ENCODE measurements around the gene SYNM.
"Not testable (repeated sequence)": the region's sequence is repeated elsewhere in the genome, so short reads cannot be mapped to it uniquely, and the experiment has no call there.

SYNM gene

DNA sequence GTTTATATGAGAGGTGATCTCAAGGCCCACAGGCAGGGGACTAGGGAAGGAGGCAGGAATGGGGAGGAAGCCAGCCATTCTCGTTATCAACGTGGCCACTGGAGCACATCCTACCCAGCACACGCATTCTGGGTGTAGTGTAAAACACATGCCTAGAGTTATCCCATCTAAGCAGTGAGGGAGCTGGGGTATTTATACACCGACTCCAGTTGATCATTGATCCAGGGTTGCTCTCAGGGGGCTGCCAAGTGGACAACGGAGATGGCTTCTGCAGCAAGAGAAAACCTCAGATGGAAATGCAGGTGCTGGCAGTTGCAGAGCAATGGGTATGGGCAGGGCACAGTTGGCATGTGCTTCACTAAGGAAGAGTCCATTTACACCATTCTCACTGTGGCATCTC is 30.4 kb upstream of the SYNM start:
- Mint-ChIP-seq H3K27ac (no peak overlapping the region), H3K9me3 (no peaks in the 10 kb centered on the region), H3K4me1 (peaks cover 8% of the 10 kb centered on the region), H3K27me3 (no peaks in the 10 kb centered on the region), H3K4me3 (no peak overlapping the region)
- ATAC-seq (no peak), DNase-seq (no peak)

DNA sequence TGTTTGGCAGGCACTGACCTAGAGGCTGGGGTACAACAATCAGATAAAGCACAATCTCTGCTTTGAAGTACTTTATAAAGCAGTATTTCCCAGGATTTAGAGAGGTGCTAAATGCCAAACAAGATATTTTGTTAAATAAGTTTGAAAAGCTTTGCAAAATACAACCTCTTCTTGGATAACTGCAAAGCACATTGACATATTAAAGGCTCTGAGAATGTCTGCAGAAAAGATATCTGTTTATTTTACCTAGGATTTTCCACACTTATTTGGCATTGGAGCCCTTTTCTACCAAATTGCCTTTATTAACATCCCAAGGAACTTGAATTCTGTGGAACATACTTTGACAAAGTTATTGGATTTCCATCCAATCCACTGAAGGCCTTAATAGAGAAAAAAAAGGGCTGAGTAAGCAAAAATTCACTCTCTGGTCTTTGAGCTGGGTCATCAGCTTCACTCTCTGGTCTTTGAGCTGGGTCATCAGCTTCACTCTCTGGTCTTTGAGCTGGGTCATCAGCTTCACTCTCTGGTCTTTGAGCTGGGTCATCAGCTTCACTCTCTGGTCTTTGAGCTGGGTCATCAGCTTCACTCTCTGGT is 29.7 kb upstream of the SYNM start:
- H3K9me3 Mint-ChIP-seq, ATAC-seq, H3K27ac Mint-ChIP-seq, H3K27me3 Mint-ChIP-seq, H3K4me1 Mint-ChIP-seq, DNase-seq, H3K4me3 Mint-ChIP-seq: not testable (repeated sequence)

DNA sequence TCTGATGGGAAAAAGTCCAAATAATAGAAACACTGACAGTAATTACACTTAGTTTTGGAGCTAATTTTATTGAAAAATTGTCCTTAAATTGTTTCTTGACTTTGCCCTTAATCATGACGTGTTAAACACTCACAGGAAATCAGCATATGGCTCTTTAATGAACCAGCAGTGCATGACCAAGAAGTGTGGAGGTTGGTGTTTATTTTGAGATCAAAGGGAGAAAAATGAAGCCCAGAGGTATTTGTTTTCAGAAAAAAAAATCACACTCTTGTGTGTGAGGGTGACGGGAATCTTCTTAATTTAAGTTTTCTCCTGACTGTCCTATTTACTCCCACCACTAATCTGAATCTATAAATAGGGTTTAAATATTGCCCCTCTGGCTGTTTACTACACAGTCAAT is 28.8 kb upstream of the SYNM start:
- H3K4me1 Mint-ChIP-seq, result peaks cover 8% of the 10 kb centered on the region
- DNase-seq (no peak), ATAC-seq (peak; percentile 20)
- H3K27me3 Mint-ChIP-seq, result peaks cover 5% of the 10 kb centered on the region
- H3K9me3 Mint-ChIP-seq, result no peaks in the 10 kb centered on the region
- H3K4me3 Mint-ChIP-seq, result peak overlapping the region; percentile 74 to 86
- no peak overlapping the region for H3K27ac Mint-ChIP-seq

DNA sequence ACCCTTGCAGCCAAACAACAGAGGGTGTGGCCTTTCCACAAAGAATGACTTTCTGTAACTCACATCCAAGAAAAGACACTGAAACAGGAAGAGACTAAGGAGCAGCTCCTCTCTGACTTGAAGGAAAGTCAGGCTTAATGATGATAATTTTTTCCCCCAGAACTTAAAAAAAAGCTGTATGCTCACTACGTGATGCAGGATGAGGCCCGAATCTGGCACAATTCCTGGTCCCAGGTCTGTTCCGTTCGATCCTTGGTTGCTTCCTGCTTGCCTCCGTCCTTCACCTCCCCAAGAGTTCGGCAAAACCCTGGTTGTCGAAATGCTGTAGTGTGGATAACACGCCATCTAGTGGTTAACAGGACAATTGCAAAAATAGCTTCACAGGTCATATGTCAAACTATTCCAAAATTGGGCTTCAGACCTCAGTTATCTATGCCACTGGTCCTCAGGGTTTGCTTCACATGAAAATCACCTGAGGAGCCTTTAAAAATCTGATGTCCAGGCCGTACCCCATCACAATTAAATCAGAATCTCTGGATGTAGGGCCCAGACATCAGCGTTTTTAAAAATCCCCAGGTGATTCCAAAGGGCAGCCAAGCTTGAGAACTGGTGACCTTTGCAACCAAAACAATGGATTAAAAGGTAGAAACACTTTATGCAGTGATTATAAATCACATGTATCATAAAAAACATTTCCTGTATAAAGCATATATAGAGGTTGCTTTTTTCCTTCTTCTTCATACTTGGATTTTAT is 28.1 kb upstream of the SYNM start:
- Mint-ChIP-seq H3K27ac (peak overlapping the region in 1 of 2 donors; percentile 93), H3K27me3 (peaks cover 11% of the 10 kb centered on the region)
- peak; percentile 47 to 49 for DNase-seq

DNA sequence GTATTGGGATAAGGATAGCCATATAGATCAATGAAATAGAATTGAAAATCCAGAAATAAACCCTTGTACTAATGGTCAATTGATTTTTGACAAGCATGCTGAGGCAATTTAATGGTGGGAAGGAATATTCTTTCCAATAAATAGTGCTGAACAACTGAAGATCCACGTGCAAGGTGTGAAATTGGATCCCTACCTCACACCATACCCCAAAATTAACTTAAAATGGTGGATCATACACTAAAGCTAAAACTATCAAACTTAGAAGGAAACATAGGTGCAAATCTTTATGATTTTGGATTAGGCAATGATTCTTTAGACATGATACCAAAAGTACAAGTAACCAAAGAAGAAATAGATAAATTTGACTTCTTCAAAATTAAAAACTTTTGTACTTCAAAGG is 22.1 kb upstream of the SYNM start:
- Mint-ChIP-seq H3K27ac (no peak overlapping the region), H3K9me3 (no peaks in the 10 kb centered on the region), H3K27me3 (peaks cover 16% of the 10 kb centered on the region), H3K4me3 (no peak overlapping the region), H3K4me1 (no peaks in the 10 kb centered on the region)
- ATAC-seq (no peak), DNase-seq (no peak)

More for the DNA sequence above, 28.1 kb upstream of the SYNM start:
- H3K4me3 Mint-ChIP-seq, result peak overlapping the region; percentile 74 to 86
- no peaks in the 10 kb centered on the region for H3K9me3 Mint-ChIP-seq
- peak; percentile 77 for ATAC-seq
- H3K4me1 Mint-ChIP-seq, result peaks cover 8% of the 10 kb centered on the region

DNA sequence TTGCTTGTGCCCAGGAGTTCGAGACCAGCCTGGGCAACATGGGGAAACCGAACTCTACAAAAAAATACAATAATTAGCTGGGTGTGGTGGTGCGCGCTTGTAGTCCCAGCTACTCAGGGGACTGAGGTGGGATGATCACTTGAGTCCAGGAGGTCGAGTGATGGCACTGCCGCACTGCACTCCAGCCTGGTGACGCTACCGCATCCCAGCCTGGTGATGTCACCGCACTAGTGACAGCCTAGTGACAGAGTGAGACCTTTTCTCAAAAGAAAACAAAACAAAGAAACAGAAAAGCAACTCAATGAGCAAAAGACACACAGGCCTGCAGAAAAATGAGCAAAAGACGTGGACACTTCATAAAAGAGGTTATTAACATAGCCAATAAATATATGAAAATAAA is 19.9 kb upstream of the SYNM start:
- Mint-ChIP-seq H3K27ac (no peak overlapping the region), H3K27me3 (peaks cover 16% of the 10 kb centered on the region), H3K4me3 (no peak overlapping the region), H3K4me1 (peaks cover 2% of the 10 kb centered on the region), H3K9me3 (no peaks in the 10 kb centered on the region)
- ATAC-seq (no peak), DNase-seq (no peak)

DNA sequence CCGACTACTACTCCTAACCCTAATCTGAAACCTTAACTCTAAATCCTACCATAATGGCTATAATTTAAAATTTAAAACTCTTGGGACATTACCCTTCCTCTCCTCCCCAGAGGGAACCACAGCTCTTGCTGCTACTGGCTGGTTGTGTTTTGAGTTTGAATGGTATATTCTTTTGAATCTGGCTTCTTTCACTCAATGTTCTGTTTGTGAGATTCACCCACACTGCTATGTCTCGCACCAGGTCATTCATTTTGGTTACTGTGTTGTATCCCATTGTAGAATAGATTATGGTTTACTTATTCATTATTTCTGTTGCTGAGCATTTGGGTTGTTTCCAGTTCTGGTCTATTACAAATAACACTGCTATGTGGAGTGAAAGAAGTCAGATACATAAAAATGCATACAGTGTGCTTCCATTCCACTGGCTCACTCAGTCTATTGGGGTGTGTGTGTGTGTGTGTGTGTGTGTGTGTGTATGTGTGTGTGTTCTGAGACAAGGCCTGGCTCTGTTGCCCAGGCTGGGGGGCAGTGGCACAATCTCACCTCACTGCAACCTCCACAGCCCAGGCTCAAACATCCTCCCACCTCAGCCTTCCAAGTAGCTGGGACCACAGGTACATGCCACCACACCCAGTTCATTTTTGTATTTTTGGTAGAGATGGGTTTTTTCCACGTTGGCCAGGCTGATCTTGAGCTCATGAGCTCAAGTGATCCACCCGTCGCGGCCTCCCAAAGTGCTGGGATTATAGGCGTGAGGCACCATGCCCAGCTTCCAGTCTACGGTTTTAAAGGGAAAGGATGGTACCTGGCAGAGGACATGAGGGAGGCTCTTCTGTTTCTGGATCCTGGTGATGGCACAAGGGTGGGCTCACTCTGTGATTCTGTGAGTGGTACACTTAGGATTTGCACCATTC is 19.2 kb upstream of the SYNM start:
- no peak for ATAC-seq
- Mint-ChIP-seq H3K4me1 (peaks cover 8% of the 10 kb centered on the region), H3K27ac (no peak overlapping the region), H3K4me3 (no peak overlapping the region), H3K9me3 (no peaks in the 10 kb centered on the region), H3K27me3 (peaks cover 16% of the 10 kb centered on the region)
- DNase-seq, result no peak

DNA sequence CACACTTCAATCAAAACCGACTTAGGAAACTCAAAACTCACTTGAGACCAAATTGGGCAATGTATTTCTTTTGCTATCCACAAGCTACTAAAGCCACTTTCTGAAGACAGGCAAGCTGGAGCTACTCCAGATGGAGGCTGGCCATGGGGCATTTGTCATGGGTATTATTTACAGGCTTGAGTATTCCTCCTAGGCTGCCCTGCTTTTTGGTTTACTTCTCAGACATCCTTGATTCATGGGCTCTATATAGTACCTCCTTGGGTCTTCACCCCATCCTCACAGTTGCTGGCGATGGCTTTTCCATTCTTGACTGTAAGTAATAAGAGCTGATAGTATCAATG is 18.6 kb upstream of the SYNM start:
- Mint-ChIP-seq H3K27ac (no peak overlapping the region), H3K4me1 (peaks cover 8% of the 10 kb centered on the region)

DNA sequence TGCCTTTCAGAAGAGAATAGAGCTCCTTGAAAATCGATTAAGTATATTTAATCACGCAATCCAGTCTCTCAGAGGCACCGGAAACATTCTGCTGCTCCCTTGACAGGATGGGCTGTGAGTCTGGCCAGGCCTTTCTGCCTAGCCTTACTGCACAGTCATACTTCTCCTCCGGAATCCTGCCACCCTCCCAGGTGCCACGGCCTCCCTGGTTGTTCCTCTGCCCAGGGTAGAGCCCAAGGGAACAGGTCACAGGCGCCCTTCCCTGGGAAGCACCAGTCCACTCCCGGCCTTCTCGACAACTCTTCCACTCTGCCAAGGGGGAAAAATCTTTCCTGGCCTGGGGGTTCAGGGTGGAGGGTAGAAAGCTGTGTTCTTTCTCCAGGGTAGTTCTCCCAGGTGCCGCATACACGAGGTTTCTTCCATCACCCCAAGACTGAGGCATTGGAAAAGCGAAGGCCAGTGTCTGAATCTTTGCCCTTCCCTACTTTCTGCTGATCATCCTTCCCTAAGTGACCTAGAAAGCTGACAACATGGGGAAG is 17.4 kb upstream of the SYNM start:
- Mint-ChIP-seq H3K27me3 (no peaks in the 10 kb centered on the region), H3K4me3 (no peak overlapping the region), H3K9me3 (no peaks in the 10 kb centered on the region), H3K27ac (peak overlapping the region in 1 of 2 donors; percentile 17), H3K4me1 (peaks cover 8% of the 10 kb centered on the region)
- DNase-seq, result no peak
- no peak for ATAC-seq

More for the DNA sequence above, 18.6 kb upstream of the SYNM start:
- DNase-seq, result no peak
- Mint-ChIP-seq H3K9me3 (no peaks in the 10 kb centered on the region), H3K27me3 (peaks cover 9% of the 10 kb centered on the region), H3K4me3 (no peak overlapping the region)
- no peak for ATAC-seq

DNA sequence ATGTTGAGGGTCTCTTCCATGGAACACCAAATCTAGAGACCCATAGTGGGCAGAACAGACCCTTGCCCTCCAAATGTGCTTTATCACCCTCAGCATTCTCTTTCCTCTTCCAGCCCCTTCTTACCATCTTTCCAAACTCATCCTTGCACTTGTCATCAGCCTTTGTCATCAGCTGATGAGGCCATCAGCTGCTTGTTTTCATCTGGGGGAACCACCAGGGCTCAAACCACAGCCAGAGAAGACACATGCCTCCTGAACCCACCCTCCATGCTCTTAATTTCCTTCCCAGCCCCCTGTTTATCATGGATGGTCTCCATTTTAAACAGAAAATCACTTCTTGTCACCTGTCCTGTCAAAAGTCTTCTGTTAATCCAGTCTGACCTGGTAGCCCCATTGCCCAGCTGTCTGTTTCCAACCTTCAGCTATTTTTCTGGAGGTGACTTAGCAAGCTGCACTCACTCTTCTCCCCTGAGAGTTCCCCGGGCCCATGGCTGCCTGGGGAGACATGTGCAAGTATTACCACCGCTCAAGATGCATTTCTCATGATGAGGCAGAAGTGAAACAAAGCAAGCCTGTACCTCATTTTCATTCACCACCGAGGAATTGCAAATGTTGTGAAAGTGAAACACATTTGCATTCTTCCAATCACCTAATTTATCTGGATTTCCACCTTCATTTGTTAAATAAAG is 14.7 kb upstream of the SYNM start:
- Mint-ChIP-seq H3K4me3 (peak overlapping the region in 1 of 2 donors; percentile 3), H3K4me1 (peaks cover 8% of the 10 kb centered on the region), H3K9me3 (no peaks in the 10 kb centered on the region), H3K27me3 (no peaks in the 10 kb centered on the region), H3K27ac (peak overlapping the region; percentile 23 to 28)
- DNase-seq (no peak), ATAC-seq (peak; percentile 66)

DNA sequence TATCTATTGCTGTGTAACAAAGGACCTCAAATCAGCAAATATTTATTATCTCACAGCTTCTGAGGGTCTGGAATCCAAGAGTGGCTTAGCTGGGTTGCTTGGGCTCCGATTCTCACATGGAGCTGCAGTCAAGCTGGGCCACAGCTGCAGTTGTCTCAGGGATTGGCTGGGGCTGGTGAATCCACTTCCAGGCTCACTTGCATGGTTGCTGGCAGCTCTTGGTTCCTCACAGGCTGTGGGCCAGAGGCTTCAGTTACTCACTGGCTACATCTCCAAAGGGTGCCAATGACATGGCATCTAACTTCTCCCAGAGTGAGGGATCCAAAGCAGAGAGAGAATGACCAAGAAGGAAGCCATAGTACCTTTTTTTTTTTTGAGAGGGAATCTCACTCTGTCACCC is 13.9 kb upstream of the SYNM start:
- H3K4me3 Mint-ChIP-seq, result no peak overlapping the region
- no peak overlapping the region for H3K27ac Mint-ChIP-seq
- ATAC-seq (no peak), DNase-seq (no peak)
- H3K27me3 Mint-ChIP-seq, result no peaks in the 10 kb centered on the region
- peaks cover 8% of the 10 kb centered on the region for H3K4me1 Mint-ChIP-seq
- no peaks in the 10 kb centered on the region for H3K9me3 Mint-ChIP-seq

DNA sequence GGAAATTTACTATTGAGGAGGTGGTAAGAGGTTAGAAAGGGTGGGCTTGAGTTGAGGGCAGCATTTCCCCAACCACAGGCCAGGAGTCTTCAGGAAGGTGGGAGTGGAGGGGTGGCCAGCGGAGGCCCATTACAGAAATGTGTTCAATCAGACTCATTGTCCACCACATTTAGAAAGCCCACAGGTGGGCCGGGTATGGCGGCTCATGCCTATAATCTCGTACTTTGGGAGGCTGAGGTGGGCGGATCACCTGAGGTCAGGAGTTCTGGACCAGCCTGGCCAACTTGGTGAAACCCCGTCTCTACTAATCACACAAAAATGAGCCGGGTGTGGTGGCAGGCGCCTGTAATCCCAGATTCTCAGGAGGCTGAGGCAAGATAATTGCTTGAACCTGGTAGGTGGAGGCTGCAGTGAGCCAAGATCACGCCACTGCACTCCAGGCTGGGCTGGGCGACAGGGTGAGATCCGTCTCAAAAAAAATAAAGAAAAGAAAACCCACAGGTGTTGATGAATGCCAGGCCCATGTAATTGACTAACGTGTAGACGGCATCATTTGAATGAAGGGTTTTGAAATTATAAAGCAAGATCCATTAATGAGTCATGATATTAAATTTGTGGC is 12.2 kb upstream of the SYNM start:
- no peaks in the 10 kb centered on the region for H3K27me3 Mint-ChIP-seq
- H3K4me1 Mint-ChIP-seq, result peaks cover 8% of the 10 kb centered on the region
- peak overlapping the region in 1 of 2 donors; percentile 30 for H3K27ac Mint-ChIP-seq
- no peaks in the 10 kb centered on the region for H3K9me3 Mint-ChIP-seq
- no peak for DNase-seq
- no peak for ATAC-seq
- H3K4me3 Mint-ChIP-seq, result no peak overlapping the region

DNA sequence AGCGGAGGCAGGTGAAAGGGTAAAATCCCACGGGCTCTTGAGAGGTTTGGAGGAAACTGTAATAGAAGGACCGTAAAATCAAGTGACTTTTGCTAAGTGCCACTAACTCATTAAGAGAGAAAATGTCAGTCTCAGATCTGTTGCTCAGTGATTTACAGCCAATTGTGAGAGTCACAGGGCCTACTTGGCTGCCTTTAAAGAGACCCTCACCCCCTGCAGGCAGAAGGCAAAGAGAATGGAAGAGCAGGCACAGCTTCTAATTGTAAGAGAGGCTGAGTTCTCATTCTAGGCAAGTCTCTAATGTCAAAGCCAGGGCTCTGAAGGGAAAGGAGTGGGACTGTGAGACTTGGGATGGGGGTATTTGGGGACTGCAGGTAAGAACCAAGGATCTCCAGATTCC is 9.3 kb upstream of the SYNM start:
- peaks cover 7% of the 10 kb centered on the region for H3K4me1 Mint-ChIP-seq
- peak overlapping the region in 1 of 2 donors; percentile 50 for H3K27ac Mint-ChIP-seq
- ATAC-seq (no peak), DNase-seq (no peak)
- no peaks in the 10 kb centered on the region for H3K9me3 Mint-ChIP-seq
- peaks cover 19% of the 10 kb centered on the region for H3K27me3 Mint-ChIP-seq
- no peak overlapping the region for H3K4me3 Mint-ChIP-seq

DNA sequence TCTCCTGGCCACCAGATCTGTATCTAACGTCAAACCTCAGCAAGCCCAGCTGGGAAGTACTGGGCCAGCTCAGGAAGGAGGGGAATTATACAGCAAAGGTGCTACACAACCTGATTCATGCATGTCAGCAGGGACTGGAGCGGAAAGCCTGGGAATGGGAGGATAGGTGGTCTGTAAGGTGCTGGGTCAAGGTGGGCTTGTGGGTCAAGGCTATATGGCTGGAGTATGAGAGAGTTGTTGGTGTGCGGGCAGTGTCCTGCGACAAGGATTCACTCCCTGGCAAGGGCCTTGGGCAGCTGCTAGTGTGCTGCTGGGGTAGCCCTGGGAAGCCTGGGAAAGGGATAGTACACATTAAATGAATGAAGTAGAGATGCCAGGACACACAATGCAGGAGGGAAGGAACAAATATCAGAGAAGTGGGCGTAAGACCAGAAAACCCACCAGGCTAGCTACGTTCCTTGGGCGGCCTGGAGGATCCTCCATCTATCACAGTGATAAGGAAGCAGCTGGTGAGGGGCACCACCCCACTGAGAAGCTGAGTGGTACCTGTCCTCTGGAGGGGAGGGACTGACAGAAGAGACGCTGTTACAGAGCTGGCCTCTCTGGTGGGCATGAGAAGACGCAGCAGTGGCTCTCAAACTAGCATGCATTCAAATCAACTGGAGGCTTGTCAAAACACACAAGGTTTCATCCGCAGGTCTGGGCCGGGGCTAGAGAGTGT is 8.5 kb upstream of the SYNM start:
- H3K4me3 Mint-ChIP-seq, result no peak overlapping the region
- no peaks in the 10 kb centered on the region for H3K9me3 Mint-ChIP-seq
- DNase-seq, result no peak
- no peak for ATAC-seq
- peaks cover 9% of the 10 kb centered on the region for H3K4me1 Mint-ChIP-seq
- H3K27me3 Mint-ChIP-seq, result peaks cover 23% of the 10 kb centered on the region
- peak overlapping the region in 1 of 2 donors; percentile 28 for H3K27ac Mint-ChIP-seq

Measured in stimulated activated naive CD8-positive, alpha-beta T cell treated with anti-CD3 and anti-CD28 coated beads, Interleukin-15, amount 100 ng/mL, for 72 hours (primary cell).